GM10266 (cell line): Measurements from ENCODE around the gene SH3GL1.

Source experiments
- DNase-seq: peaks from one replicate; pipeline ENCODE4 v3.0.0; 2012; ENCODE audit errors: extremely low spot score
- CTCF ChIP-seq: IDR thresholded peaks from 2 replicates; pipeline ENCODE4 v1.5.1; 2012; ENCODE audit warnings: mild to moderate bottlenecking, low read depth; ENCODE audit not compliant: control insufficient read depth, insufficient read depth; ENCODE audit errors: missing control alignments

Gene SH3GL1

DNA sequence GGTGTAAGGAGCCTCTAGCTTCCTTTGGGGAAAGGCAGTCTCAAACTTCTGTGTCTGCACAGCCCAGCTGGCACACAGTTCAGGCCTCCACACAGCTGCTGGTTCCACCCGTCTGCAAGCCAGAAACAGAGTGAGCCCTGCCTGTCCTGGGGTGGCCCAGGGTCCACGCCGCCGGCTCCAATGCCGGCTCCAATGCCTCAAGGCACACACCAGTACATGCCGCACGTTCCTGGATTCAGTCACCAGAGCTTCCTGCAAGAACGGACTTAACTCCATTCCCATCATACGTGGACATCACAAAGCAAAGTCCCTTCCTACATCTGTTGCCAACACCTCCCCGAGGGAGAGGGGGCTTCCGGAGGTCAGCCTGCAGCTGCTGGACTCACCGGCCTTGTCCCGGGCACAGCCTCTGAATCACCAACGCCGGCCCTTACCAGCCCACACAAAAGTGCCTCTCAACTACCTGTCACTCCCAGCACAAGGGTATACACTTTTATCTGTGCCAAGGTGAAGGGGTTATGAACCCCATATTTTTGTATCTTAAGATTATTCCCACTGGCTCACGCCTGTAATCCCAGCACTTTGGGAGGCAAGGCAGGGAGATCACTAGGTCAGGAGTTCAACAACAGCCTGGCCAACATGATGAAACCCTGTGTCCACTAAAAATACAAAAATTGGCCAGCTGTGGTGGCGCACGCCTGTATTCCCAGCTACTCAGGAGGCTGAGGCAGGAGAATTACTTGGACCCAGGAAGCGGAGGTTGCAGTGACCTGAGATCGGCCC lies 8.5 kb downstream of the SH3GL1 start:
- TF ChIP-seq CTCF: no peak
- DNase-seq: no peak

GRCh38 chr19:4391306-4391693 lies 9.0 kb downstream of the SH3GL1 start:
- no peak for TF ChIP-seq CTCF
- no peak for DNase-seq

DNA sequence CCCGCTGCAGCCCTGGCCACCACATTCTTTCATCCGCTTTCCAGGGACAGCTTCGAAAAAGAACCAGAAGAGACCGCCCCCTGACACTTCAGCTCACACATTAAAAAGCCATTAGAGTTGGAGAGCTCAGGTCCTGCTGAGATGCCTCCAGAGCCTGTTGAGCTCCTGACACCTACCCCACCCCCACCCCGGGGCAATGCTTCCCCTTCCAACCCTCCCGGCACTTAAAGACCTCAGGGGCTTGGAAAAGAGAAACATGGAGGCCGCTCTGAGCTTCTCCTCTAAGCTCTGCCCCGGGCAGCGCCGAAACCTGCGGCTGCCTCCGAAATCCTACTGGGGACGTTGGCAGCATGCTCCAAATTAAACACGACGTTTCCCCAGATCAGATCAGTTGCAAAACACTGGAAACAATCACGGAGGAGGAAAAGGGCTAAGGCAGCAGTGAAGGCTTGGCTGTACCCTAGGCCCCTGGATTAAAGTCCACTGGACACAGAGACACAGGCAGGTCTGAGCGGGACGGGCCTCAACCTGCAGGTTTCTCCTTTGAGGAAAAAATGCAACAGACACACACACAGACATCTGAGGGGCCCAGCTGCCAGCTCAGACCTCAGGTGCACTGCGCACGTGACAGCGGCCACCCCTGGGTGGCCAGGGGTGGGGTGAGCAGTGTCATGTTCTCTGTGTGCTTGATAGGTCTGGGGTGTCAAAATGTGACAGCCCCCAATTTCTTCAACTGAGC lies 9.6 kb downstream of the SH3GL1 start:
- no peak for DNase-seq
- no peak for TF ChIP-seq CTCF

GRCh38 chr19:4390017-4390566 lies 10.3 kb downstream of the SH3GL1 start:
- TF ChIP-seq CTCF: no peak
- DNase-seq: no peak

DNA sequence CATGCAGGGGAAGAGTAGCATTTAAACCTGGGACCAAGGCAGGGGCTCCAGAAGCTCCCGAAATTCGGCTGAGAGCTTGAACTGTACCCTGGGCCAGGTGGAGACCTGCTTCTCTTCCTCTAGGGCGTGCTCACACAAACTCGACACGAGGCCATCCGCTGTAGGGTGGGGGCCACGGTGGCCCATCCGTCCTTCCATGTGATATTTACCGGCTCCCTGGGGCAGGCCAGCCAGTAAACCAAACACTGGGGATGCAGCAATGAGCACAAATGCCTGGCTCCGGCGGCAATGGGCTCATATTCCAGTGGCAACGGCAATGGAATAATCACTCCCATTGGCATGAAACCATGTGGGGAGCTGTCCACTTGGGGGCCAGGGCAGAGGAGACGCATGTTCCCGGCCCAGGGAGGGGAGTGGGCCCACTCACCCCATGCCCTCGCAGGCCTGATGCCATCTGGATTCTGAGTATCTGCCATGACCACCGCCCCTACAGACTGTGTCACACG lies 10.8 kb downstream of the SH3GL1 start:
- no peak for DNase-seq
- TF ChIP-seq CTCF: no peak

- no peak for TF ChIP-seq CTCF
- no peak for DNase-seq
Observed at GRCh38 chr19:4389064-4389375, 11.3 kb downstream of the SH3GL1 start.
